Mesothelial cell of epicardium (in vitro differentiated cells): ENCODE results near the gene EFEMP1. TPM values are rescaled to one million over a fixed set of nuclear protein-coding genes. Genes with fewer than 3 reads are reported as not detected.
A peak's percentile ranks its signal among the peaks of the same experiment; 100 is the strongest.
"Not testable (repeated sequence)": the region's sequence is repeated elsewhere in the genome, so short reads cannot be mapped to it uniquely, and the experiment has no call there.

Experiments
- DNase-seq, 2 experiments: peaks; one replicate each; pipeline ENCODE4 v3.0.0; 2021; ENCODE audit warnings: low spot score in 2 of 2; ENCODE audit not compliant: unreplicated experiment in 2 of 2
- H3K27ac Mint-ChIP-seq: 2 replicates; pipeline ENCODE4 v1.8.0; 2021; ENCODE audit warnings: mixed read lengths
- H3K27me3 Mint-ChIP-seq: 2 replicates; pipeline ENCODE4 v1.8.0; 2021; ENCODE audit warnings: low read depth, mixed read lengths
- H3K36me3 Mint-ChIP-seq: 2 replicates; pipeline ENCODE4 v1.8.0; 2021; ENCODE audit warnings: mixed read lengths
- H3K4me1 Mint-ChIP-seq: 2 replicates; pipeline ENCODE4 v1.8.0; 2021; ENCODE audit warnings: mixed read lengths
- H3K4me3 Mint-ChIP-seq: 2 replicates; pipeline ENCODE4 v1.8.0; 2021; ENCODE audit warnings: mild to moderate bottlenecking, moderate library complexity, mixed read lengths
- H3K9me3 Mint-ChIP-seq: 2 replicates; pipeline ENCODE4 v1.8.0; 2021; ENCODE audit warnings: mixed read lengths
- CTCF ChIP-seq: fragments of 200-600 bp; sonication (generic); IDR thresholded peaks from one replicate; pipeline ENCODE4 v1.5.0; 2021; ENCODE audit warnings: antibody characterized with exemption; ENCODE audit not compliant: unreplicated experiment
- total RNA-seq: library from RNA; stranded (reverse); gene quantifications from 3 replicates; pipeline ENCODE4 v1.2.1, GENCODE V29; 2021

EFEMP1 gene
- total RNA-seq, 1 donor from 2014 or later: 38.1 TPM

- Mint-ChIP-seq H3K36me3 (no peaks in the 10 kb centered on the region), H3K27me3 (peaks cover 6% of the 10 kb centered on the region), H3K4me3 (no peak overlapping the region), H3K27ac (no peak overlapping the region), H3K9me3 (peaks cover 10% of the 10 kb centered on the region), H3K4me1 (peaks cover 13% of the 10 kb centered on the region)
- TF ChIP-seq CTCF: no peak
- DNase-seq: no peak
Measured at GRCh38 chr2:55840460-55840859, 83.1 kb downstream of the EFEMP1 start.

GRCh38 chr2:55839182-55839819, 84.3 kb downstream of the EFEMP1 start:
- Mint-ChIP-seq H3K27me3 (peaks cover 12% of the 10 kb centered on the region), H3K27ac (peak overlapping the region; percentile 18), H3K36me3 (no peaks in the 10 kb centered on the region), H3K4me3 (no peak overlapping the region), H3K4me1 (peaks cover 13% of the 10 kb centered on the region), H3K9me3 (peaks cover 14% of the 10 kb centered on the region)
- TF ChIP-seq CTCF: no peak
- no peak for DNase-seq

- TF ChIP-seq CTCF: no peak
- DNase-seq: no peak
- H3K27me3 Mint-ChIP-seq: peaks cover 13% of the 10 kb centered on the region
Measured at GRCh38 chr2:55838653-55839052, 84.9 kb downstream of the EFEMP1 start.

GRCh38 chr2:55838117-55838516, 85.5 kb downstream of the EFEMP1 start:
- peaks cover 18% of the 10 kb centered on the region for H3K9me3 Mint-ChIP-seq
- not testable (repeated sequence) for H3K4me3 Mint-ChIP-seq, H3K36me3 Mint-ChIP-seq, DNase-seq, H3K27ac Mint-ChIP-seq
- H3K4me1 Mint-ChIP-seq: peaks cover 13% of the 10 kb centered on the region
- peaks cover 13% of the 10 kb centered on the region for H3K27me3 Mint-ChIP-seq

More at GRCh38 chr2:55838653-55839052, 84.9 kb downstream of the EFEMP1 start:
- no peak overlapping the region for H3K4me3 Mint-ChIP-seq
- peaks cover 13% of the 10 kb centered on the region for H3K4me1 Mint-ChIP-seq
- H3K36me3 Mint-ChIP-seq: no peaks in the 10 kb centered on the region
- no peak overlapping the region for H3K27ac Mint-ChIP-seq
- peaks cover 14% of the 10 kb centered on the region for H3K9me3 Mint-ChIP-seq

- peaks cover 13% of the 10 kb centered on the region for H3K4me1 Mint-ChIP-seq
- H3K36me3 Mint-ChIP-seq: no peaks in the 10 kb centered on the region
- no peak overlapping the region for H3K27ac Mint-ChIP-seq
- peaks cover 13% of the 10 kb centered on the region for H3K27me3 Mint-ChIP-seq
- no peak for DNase-seq
- no peak for TF ChIP-seq CTCF
- H3K4me3 Mint-ChIP-seq: no peak overlapping the region
- H3K9me3 Mint-ChIP-seq: peaks cover 24% of the 10 kb centered on the region
Measured at GRCh38 chr2:55837073-55837472, 86.5 kb downstream of the EFEMP1 start.

- not testable (repeated sequence) for H3K36me3 Mint-ChIP-seq, H3K4me3 Mint-ChIP-seq, DNase-seq, H3K4me1 Mint-ChIP-seq, H3K27ac Mint-ChIP-seq
- H3K9me3 Mint-ChIP-seq: peaks cover 57% of the 10 kb centered on the region
- H3K27me3 Mint-ChIP-seq: peaks cover 13% of the 10 kb centered on the region
Measured at GRCh38 chr2:55831671-55832410, 91.7 kb downstream of the EFEMP1 start.
